GM18909 (cell line): ENCODE data around the gene FOSL2.

Experiments
- ATAC-seq: cut with Tn5 transposase; IDR thresholded peaks from one replicate; pipeline ENCODE4 v1.9.1; 2021; ENCODE audit warnings: mild to moderate bottlenecking; ENCODE audit not compliant: unreplicated experiment, poor library complexity

Gene FOSL2

GRCh38 chr2:28427741-28428415, 35.2 kb downstream of the FOSL2 start:
- no peak for ATAC-seq

- no peak for ATAC-seq
Observed at GRCh38 chr2:28428486-28428885, 35.8 kb downstream of the FOSL2 start.

GRCh38 chr2:28429636-28430376, 37.1 kb downstream of the FOSL2 start:
- ATAC-seq: no peak

GRCh38 chr2:28430377-28430765, 37.7 kb downstream of the FOSL2 start:
- no peak for ATAC-seq

DNA sequence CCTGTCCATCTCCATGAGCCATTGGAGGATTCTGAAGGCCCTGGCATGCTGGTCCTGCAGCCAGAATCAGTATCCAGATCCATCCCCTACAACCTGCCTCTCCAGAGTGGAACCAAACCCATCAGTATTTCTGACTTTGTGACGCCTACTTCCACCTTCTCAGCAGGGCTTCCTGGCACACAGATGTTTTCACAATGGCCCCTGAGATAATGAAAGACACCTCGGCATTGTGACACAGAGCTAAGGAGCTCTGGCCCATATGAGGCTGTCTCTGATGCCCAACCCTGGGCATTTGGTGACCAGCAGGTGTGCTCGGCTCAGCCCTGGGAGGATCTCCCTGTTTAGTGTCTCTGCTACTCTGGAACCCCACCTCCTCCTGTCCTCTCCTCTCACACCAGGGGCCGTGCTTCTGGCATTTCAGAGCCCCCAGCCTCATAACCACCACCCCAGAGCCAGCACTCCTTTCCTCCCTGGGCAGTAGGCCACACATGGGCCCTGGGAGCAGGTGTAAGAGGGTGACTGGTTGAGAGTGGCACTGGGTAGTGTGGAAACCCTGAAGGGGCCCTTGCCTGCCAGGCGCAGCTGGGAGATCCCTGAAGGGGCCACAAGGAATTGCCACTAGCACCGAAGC, 38.2 kb downstream of the FOSL2 start:
- ATAC-seq: no peak

- no peak for ATAC-seq
Observed at GRCh38 chr2:28431741-28432140, 39.1 kb downstream of the FOSL2 start.

- ATAC-seq: no peak
Observed at GRCh38 chr2:28432362-28432761, 39.7 kb downstream of the FOSL2 start.

- no peak for ATAC-seq
Observed at GRCh38 chr2:28433215-28433614, 40.6 kb downstream of the FOSL2 start.

- no peak for ATAC-seq
Observed at GRCh38 chr2:28433935-28434599, 41.4 kb downstream of the FOSL2 start.

DNA sequence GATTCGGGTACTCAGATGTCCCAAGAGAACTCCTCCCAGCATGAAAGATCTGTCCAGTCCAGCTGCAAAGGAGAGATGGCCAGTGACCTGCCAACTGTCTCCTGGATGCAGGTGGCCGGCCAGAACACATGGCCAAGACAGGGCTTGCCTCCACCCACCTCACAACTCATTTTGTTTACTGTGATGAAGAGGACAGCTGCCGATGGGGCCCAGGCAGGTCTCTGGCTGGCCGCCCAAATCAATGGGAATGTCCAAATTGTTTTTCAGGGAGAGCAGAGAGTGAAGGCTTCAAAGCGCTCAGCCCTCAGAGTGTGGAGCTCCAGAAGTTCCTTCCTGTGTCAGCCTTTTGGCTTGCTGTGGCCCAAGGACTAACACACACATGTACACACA, 41.9 kb downstream of the FOSL2 start:
- ATAC-seq: no peak

- ATAC-seq: no peak
Observed at GRCh38 chr2:28435241-28435640, 42.6 kb downstream of the FOSL2 start.

DNA sequence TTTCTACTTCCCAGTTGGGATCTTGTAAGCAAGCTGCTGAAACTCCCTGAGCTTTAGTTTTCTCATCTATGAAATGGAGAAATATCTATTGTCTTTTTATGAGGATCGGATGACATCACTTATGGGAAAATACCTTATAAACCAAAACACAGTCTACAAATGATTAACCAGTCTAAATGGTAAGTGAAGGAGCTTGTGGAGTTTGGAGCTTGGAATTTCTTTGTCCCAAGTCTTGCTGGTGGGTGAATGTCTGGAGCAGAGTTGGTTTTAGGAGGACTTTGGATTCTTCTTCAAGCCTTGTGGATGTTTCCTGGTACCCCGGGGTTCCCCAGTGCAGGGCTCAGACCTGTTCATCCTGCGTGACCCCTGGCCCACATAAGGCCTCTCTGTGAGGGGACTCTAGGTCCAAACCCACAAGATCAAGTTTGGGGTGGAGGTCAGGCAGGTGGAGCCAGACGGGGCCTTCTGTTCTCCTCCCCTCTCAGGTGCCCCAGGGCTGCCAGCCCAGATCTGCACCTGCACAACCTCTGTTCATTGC, 43.2 kb downstream of the FOSL2 start:
- no peak for ATAC-seq

GRCh38 chr2:28436525-28437051, 43.9 kb downstream of the FOSL2 start:
- ATAC-seq: no peak

DNA sequence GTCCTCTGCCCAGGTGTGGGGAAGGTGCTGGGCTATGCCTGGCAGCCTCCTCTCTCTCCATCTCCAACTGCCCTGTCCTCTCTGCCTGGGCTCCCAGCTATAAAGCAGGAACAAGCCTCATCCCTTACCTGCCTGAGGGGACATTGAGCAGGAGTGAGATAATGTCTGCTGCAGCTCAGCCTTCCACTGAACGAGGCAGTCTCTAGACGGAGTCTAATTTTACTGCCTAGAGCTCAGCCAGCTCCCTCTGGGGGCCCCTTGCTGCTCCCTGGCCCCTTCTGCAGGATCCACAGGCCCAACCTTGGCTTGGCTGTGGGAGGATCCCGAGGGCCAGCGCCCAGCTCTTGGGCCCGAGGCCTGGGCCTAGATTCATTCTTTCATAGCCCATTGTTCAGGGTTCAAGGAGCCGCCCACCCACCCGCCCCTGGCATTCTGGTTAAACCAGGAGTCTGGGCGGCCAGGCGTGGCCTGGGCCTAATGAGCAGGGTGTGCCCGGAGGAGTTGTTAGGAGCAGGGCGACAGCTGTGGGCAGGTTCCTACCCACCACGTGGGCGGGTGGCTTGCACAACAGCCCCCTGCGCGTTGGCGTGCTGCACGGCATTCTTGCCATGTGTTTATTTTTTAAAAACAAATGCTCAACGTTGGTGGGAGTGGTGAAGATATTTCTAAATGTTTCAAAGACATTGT, 44.6 kb downstream of the FOSL2 start:
- ATAC-seq: no peak

DNA sequence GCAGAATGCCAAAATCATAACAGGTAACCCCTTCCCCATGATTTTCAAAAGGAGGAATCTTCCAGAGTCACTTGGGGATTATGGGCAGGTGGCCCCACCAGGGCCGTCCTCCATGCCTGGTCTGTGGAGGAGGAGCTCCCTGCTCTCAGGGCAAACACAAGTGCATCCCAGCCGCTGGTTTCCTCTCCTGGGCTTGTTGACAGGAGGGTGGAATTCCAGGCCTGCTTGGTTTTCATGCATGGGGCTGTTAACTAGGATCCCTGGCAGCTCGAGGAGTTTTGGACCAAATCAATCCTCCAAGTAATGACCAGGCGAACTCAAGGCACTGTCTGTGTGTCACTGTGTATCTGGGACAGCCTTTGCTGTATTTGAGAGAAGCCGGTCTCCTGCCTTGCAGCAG, 45.3 kb downstream of the FOSL2 start:
- no peak for ATAC-seq

- ATAC-seq: no peak
Observed at GRCh38 chr2:28438532-28439063, 45.9 kb downstream of the FOSL2 start.

DNA sequence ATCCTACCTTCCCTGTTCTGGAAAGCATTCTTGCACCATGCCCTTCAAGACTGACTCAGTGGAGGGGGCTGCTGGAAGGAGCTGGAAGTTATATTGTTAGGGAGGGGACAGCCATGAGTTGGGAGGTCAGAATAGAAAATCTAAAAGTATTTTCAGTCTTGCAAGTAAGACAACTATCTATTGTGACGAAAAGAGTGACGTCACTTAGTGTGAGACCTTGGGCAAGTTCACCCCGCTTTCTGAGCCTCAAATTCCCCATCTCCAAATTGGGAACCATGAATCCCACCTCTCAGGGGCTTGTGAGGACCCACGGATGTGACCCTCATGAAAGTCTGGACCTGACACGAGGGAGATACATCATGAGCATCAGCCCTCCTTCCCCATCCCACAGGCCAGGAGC, 46.5 kb downstream of the FOSL2 start:
- no peak for ATAC-seq

GRCh38 chr2:28439763-28440162, 47.1 kb downstream of the FOSL2 start:
- ATAC-seq: no peak

DNA sequence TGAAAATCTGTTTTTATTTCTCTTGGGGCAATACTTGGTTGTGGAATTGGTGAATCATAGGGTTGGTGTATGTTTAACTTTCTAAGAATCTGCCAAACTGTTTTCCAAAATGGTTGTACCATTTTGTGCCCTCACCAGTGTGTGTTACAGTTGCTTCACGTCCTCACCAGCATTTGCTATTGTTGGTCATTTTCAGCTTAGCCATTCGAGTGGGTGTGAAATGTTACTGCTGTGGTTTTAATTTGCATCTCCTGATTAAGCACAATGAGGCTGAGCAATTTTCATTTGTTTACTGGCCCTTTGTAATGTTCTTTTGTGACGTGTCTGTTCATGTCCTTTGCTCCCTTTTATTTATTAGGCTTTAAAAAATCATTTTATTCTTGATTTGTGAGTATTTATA, 49.7 kb downstream of the FOSL2 start:
- no peak for ATAC-seq

- ATAC-seq: no peak
Observed at GRCh38 chr2:28444956-28445355, 52.3 kb downstream of the FOSL2 start.
